IMR-90 (cell line): ENCODE results near the gene TLR1.

ENCODE experiments used
- BHLHE40 ChIP-seq: fragments of 150-350 bp; IDR thresholded peaks from 2 replicates; pipeline ENCODE4 v1.6.1; 2016; ENCODE audit warnings: mild to moderate bottlenecking, low read depth, low read length
- CTCF ChIP-seq: conservative IDR thresholded peaks from 2 replicates; pipeline ENCODE4 v1.5.1; 2012; ENCODE audit warnings: mild to moderate bottlenecking, low read depth, low read length, improper control_type of control experiment
- ELK1 ChIP-seq: fragments of 150-350 bp; IDR thresholded peaks from 2 replicates; pipeline ENCODE4 v1.6.1; 2016; ENCODE audit warnings: low read depth, mild to moderate bottlenecking, low read length, moderate library complexity, borderline replicate concordance
- FOS ChIP-seq: fragments of 150-350 bp; IDR thresholded peaks from 2 replicates; pipeline ENCODE4 v1.6.1; 2016; ENCODE audit warnings: low read depth, low read length
- MAFK ChIP-seq: IDR thresholded peaks from 2 replicates; pipeline ENCODE4 v1.6.1; 2012; ENCODE audit warnings: low read depth, low read length, improper control_type of control experiment
- MAZ ChIP-seq: IDR thresholded peaks from 2 replicates; pipeline ENCODE4 v1.6.1; 2012; ENCODE audit warnings: low read depth, mild to moderate bottlenecking, low read length, improper control_type of control experiment, moderate library complexity, borderline replicate concordance
- MXI1 ChIP-seq: IDR thresholded peaks from 2 replicates; pipeline ENCODE4 v1.6.1; 2012; ENCODE audit warnings: low read depth, mild to moderate bottlenecking, low read length, moderate library complexity, borderline replicate concordance
- NFE2L2 ChIP-seq: fragments of 150-350 bp; IDR thresholded peaks from 2 replicates; pipeline ENCODE4 v1.6.1; 2016; ENCODE audit warnings: low read depth, mild to moderate bottlenecking, low read length
- POLR2A ChIP-seq: IDR thresholded peaks from 2 replicates; pipeline ENCODE4 v1.6.1; 2012; ENCODE audit warnings: mild to moderate bottlenecking, low read depth, low read length
- RAD21 ChIP-seq: IDR thresholded peaks from 2 replicates; pipeline ENCODE4 v1.6.1; 2012; ENCODE audit warnings: low read length, improper control_type of control experiment
- RCOR1 ChIP-seq: IDR thresholded peaks from 2 replicates; pipeline ENCODE4 v1.6.1; 2012; ENCODE audit warnings: mild to moderate bottlenecking, low read length, improper control_type of control experiment; ENCODE audit not compliant: insufficient replicate concordance
- RFX5 ChIP-seq: IDR thresholded peaks from 2 replicates; pipeline ENCODE4 v1.8.0; 2012; ENCODE audit warnings: low read depth, mild to moderate bottlenecking, low read length, moderate library complexity
- SMC3 ChIP-seq: fragments of 150-350 bp; IDR thresholded peaks from 2 replicates; pipeline ENCODE4 v1.6.1; 2016; ENCODE audit warnings: low read depth, mild to moderate bottlenecking, antibody characterized with exemption, low read length, moderate library complexity

GRCh38 chr4:38846015-38846414 lies 41.4 kb upstream of the TLR1 start:
- TF ChIP-seq CTCF (no peak), FOS (no peak), MXI1 (no peak), BHLHE40 (no peak), POLR2A (no peak), MAFK (no peak), RAD21 (no peak), NFE2L2 (no peak; the same call in 1 of the 2 replicates), RFX5 (no peak), ELK1 (no peak), SMC3 (no peak), RCOR1 (no peak), MAZ (no peak)
